ENCODE results near the gene FCHO1.

The FCHO1 gene

GRCh38 chr19:17726964-17727773 is 24.1 kb upstream of the FCHO1 start:
- DNase-seq: peak in 2 of 10 donors; percentile 82 to 87

GRCh38 chr19:17727843-17728242 is 23.4 kb upstream of the FCHO1 start:
- DNase-seq: peak in 1 of 10 donors; percentile 81
- intact Hi-C loops (cut with DNase I): no loop called here

More at GRCh38 chr19:17726964-17727773, 24.1 kb upstream of the FCHO1 start:
- intact Hi-C loops (cut with DNase I): no loop called here

- no peak for DNase-seq
- intact Hi-C loops (cut with DNase I): no loop called here
Measured at GRCh38 chr19:17733127-17733526, 18.1 kb upstream of the FCHO1 start.

GRCh38 chr19:17734146-17734545 is 17.1 kb upstream of the FCHO1 start:
- DNase-seq: no peak
- intact Hi-C loops (cut with DNase I): no loop called here

- intact Hi-C loops (cut with DNase I): no loop called here
- DNase-seq: no peak
Measured at GRCh38 chr19:17735410-17735809, 15.9 kb upstream of the FCHO1 start.

- intact Hi-C loops (cut with DNase I): no loop called here
- DNase-seq: no peak
Measured at GRCh38 chr19:17737690-17738153, 13.6 kb upstream of the FCHO1 start.

- intact Hi-C loops (cut with DNase I): no loop called here
- DNase-seq: peak in 2 of 10 donors; percentile 88 to 89
Measured at GRCh38 chr19:17739121-17739875, 12.0 kb upstream of the FCHO1 start.

- intact Hi-C loops (cut with DNase I): no loop called here
- no peak for DNase-seq
Measured at GRCh38 chr19:17741456-17741855, 9.8 kb upstream of the FCHO1 start.

- intact Hi-C loops (cut with DNase I): no loop called here
- DNase-seq: no peak
Measured at GRCh38 chr19:17743874-17744580, 7.2 kb upstream of the FCHO1 start.

- peak; percentile 94 to 100 (median 98) for DNase-seq
- intact Hi-C loops (cut with DNase I): no loop called here
Measured at GRCh38 chr19:17747205-17748098, 3.8 kb upstream of the FCHO1 start.

GRCh38 chr19:17748884-17749638 is 2.2 kb upstream of the FCHO1 start:
- DNase-seq: no peak
- intact Hi-C loops (cut with DNase I): no loop called here

- intact Hi-C loops (cut with DNase I): no loop called here
Measured at GRCh38 chr19:17749912-17750317, 1.4 kb upstream of the FCHO1 start.

GRCh38 chr19:17751912-17752273 is 616 bp downstream of the FCHO1 start:
- no peak for DNase-seq
- intact Hi-C loops (cut with DNase I): no loop called here

More at GRCh38 chr19:17749912-17750317, 1.4 kb upstream of the FCHO1 start:
- DNase-seq: no peak

- DNase-seq: no peak
- intact Hi-C loops (cut with DNase I): no loop called here
Measured at GRCh38 chr19:17752865-17753639, 1.8 kb downstream of the FCHO1 start.

- intact Hi-C loops (cut with DNase I): no loop called here
- DNase-seq: peak; percentile 68 to 98 (median 80)
Measured at GRCh38 chr19:17753976-17754375, 2.7 kb downstream of the FCHO1 start.

- intact Hi-C loops (cut with DNase I): no loop called here
- DNase-seq: no peak
Measured at GRCh38 chr19:17754634-17755442, 3.6 kb downstream of the FCHO1 start.

GRCh38 chr19:17755443-17755890 is 4.2 kb downstream of the FCHO1 start:
- intact Hi-C loops (cut with DNase I): no loop called here
- no peak for DNase-seq
